ENCODE results near the gene RABGAP1L. TPM values are rescaled to one million over a fixed set of nuclear protein-coding genes. Genes with fewer than 3 reads are reported as not detected.

Gene RABGAP1L
- total and polyA plus RNA-seq, 11 donors = 18.6 to 195 (median 98.4) TPM

DNA sequence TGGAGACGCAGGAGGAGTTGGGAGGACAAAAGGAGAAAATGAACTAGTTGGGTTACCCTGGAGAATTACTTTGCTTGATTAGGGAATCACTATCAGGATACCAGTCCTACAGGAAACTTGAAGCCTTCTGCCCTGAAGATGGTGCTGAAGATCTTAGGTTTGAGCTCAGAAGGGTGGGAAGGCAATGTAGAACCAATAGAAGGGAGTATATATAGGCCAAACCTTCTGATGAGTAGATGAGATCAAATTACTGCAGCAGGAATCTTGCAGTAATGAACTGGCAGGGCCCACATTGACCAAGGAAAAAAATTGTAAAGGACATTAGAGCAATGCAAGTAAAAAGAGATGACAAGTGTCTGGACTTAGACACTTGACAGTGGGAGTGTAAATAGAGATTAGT lies 724.1 kb downstream of the RABGAP1L start:
- intact Hi-C loops (cut with DNase I) = loop anchor here in 2 of 10 donors (10.0 kb wide), 1 partner anchor 101 kb away; no protein-coding TSS in a partner anchor
- WGBS, 4 donors = 79 to 88% (median 83%) methylated on average over 1 of the region's 1 CpG
- no peaks in the 10 kb centered on the region for H3K36me3 ChIP-seq
- no peak overlapping the region for H3K27ac ChIP-seq
- DNase-seq = no peak
- H3K4me1 ChIP-seq = peaks cover 0 to 20% (median 14%) of the 10 kb centered on the region in 12 donors
- TF ChIP-seq POLR2A (IDR thresholded peaks at IDR 0.05) (no peak), CTCF (IDR thresholded peaks at IDR 0.05) (peak in 1 of 12 donors; percentile 7)
- H3K4me3 ChIP-seq = no peak overlapping the region
- ATAC-seq = peak in 1 of 4 donors; percentile 29
- H3K9me3 ChIP-seq = no peaks in the 10 kb centered on the region
- H3K27me3 ChIP-seq = no peaks in the 10 kb centered on the region

DNA sequence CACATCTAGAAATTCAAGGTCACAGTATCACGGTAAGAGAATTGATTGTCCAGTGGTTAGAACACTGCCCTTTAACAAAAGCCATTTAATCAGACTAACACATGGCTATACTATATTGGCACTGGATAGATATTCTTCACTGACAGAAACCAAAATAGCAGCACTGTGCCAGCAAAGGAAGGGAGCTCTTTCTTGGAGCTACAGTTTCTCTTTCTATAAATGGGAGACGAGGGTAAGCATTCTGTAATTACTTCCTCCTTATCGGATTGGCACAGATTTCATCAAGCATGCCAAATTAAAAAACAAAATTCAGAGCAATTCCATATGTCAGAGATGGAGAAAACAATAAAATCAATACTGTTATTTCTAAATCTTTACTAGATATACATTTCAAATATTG lies 724.7 kb downstream of the RABGAP1L start:
- no peak overlapping the region for H3K4me3 ChIP-seq
- H3K27ac ChIP-seq = no peak overlapping the region
- DNase-seq (no peak), ATAC-seq (peak in 3 of 4 donors; percentile 47 to 67 (median 58))
- no peaks in the 10 kb centered on the region for H3K27me3 ChIP-seq
- TF ChIP-seq CTCF (IDR thresholded peaks at IDR 0.05) (no peak), POLR2A (IDR thresholded peaks at IDR 0.05) (no peak)
- intact Hi-C loops (cut with DNase I) = loop anchor here in 2 of 10 donors (10.0 kb wide), 1 partner anchor 101 kb away; no protein-coding TSS in a partner anchor
- no peaks in the 10 kb centered on the region for H3K36me3 ChIP-seq
- WGBS, 4 donors = 9 to 15% (median 14%) methylated on average over 3 of the region's 3 CpGs
- H3K9me3 ChIP-seq = no peaks in the 10 kb centered on the region
- H3K4me1 ChIP-seq = peaks cover 0 to 20% (median 14%) of the 10 kb centered on the region in 12 donors

GRCh38 chr1:174884566-174884965 lies 725.2 kb downstream of the RABGAP1L start:
- WGBS, 4 donors = 69 to 82% (median 70%) methylated on average over 2 of the region's 2 CpGs
- H3K27ac ChIP-seq = no peak overlapping the region
- intact Hi-C loops (cut with DNase I) = loop anchor here in 2 of 10 donors (10.0 kb wide), 1 partner anchor 100 kb away; no protein-coding TSS in a partner anchor
- ATAC-seq (no peak), DNase-seq (no peak)
- H3K4me1 ChIP-seq = peaks cover 0 to 20% (median 14%) of the 10 kb centered on the region in 12 donors
- TF ChIP-seq POLR2A (IDR thresholded peaks at IDR 0.05) (no peak), CTCF (IDR thresholded peaks at IDR 0.05) (no peak)
- no peaks in the 10 kb centered on the region for H3K9me3 ChIP-seq
- H3K27me3 ChIP-seq = no peaks in the 10 kb centered on the region
- no peak overlapping the region for H3K4me3 ChIP-seq
- no peaks in the 10 kb centered on the region for H3K36me3 ChIP-seq

GRCh38 chr1:174890024-174890423 lies 730.7 kb downstream of the RABGAP1L start:
- no peak overlapping the region for H3K27ac ChIP-seq
- 56 to 74% (median 68%) methylated on average over 4 of the region's 4 CpGs for WGBS, 4 donors

More at GRCh38 chr1:174890024-174890423, 730.7 kb downstream of the RABGAP1L start:
- TF ChIP-seq POLR2A (IDR thresholded peaks at IDR 0.05) (no peak), CTCF (IDR thresholded peaks at IDR 0.05) (no peak)
- no peaks in the 10 kb centered on the region for H3K27me3 ChIP-seq
- no peaks in the 10 kb centered on the region for H3K36me3 ChIP-seq
- H3K4me1 ChIP-seq = peaks cover 0 to 18% (median 3%) of the 10 kb centered on the region in 12 donors
- H3K9me3 ChIP-seq = no peaks in the 10 kb centered on the region
- DNase-seq (no peak), ATAC-seq (no peak)
- intact Hi-C loops (cut with DNase I) = no loop called here
- H3K4me3 ChIP-seq = no peak overlapping the region
